C4-2B (cell line): ENCODE measurements around the gene DNAJB1.

Source experiments
- ZFX ChIP-seq: fragments of 450-650 bp; IDR thresholded peaks from 2 replicates; pipeline ENCODE4 v1.6.1; 2017
- TF ChIP-seq, protein P1 (sequence below): fragments of 450-650 bp; conservative IDR thresholded peaks from 2 replicates; pipeline ENCODE4 v1.5.1; 2017; ENCODE audit warnings: mild to moderate bottlenecking

DNA sequence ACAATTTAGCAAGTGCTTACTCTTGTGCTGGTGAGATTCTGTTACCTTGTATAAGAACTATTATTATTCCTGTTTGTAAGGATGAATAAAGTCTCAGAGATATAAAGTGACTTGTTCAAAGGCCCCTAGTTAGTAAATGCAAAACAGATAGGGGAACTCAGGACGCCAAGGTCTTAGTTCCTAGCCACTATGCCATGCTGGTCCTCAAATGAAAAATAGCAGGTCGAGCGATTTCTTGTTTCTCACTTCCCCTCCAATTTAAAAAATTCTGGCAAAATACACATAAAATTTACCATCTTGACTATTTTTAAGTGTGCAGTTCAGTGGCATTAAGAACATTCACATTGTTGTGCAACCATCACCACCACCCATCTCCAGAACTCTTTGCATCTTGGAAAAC, 12.3 kb upstream of the DNAJB1 start:
- TF ChIP-seq, protein P1, sequence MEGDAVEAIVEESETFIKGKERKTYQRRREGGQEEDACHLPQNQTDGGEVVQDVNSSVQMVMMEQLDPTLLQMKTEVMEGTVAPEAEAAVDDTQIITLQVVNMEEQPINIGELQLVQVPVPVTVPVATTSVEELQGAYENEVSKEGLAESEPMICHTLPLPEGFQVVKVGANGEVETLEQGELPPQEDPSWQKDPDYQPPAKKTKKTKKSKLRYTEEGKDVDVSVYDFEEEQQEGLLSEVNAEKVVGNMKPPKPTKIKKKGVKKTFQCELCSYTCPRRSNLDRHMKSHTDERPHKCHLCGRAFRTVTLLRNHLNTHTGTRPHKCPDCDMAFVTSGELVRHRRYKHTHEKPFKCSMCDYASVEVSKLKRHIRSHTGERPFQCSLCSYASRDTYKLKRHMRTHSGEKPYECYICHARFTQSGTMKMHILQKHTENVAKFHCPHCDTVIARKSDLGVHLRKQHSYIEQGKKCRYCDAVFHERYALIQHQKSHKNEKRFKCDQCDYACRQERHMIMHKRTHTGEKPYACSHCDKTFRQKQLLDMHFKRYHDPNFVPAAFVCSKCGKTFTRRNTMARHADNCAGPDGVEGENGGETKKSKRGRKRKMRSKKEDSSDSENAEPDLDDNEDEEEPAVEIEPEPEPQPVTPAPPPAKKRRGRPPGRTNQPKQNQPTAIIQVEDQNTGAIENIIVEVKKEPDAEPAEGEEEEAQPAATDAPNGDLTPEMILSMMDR: no peak
- no peak for TF ChIP-seq ZFX
